Transverse colon (tissue), 4 donors: Measurements from ENCODE around the gene ACTR3.

Experiments
- POLR2A ChIP-seq: fragments of 450-650 bp; IDR thresholded peaks from one replicate; pipeline ENCODE4 v1.6.1; 2016; ENCODE audit warnings: antibody characterized with exemption, mild to moderate bottlenecking, moderate library complexity
- POLR2AphosphoS5 ChIP-seq, 3 donors: sonication (generic); formaldehyde crosslinking; IDR thresholded peaks; one replicate each; pipeline ENCODE4 v1.6.1; 2016; ENCODE audit warnings: antibody characterized with exemption in 3 of 3
- TF ChIP-seq, protein P1 (sequence below), 5 experiments: fragments of 200-600 bp in 3 of 5; fragments of 450-650 bp in 2 of 5; sonication (generic) in 3 of 5; IDR thresholded peaks; 1 replicate in 2 of 5; 2 replicates in 3 of 5; pipeline ENCODE4 v1.5.1; 2016 to 2017; ENCODE audit warnings: antibody characterized with exemption in 5 of 5, inconsistent platforms in 3 of 5, mild to moderate bottlenecking in 2 of 5, moderate library complexity in 1 of 5

DNA sequence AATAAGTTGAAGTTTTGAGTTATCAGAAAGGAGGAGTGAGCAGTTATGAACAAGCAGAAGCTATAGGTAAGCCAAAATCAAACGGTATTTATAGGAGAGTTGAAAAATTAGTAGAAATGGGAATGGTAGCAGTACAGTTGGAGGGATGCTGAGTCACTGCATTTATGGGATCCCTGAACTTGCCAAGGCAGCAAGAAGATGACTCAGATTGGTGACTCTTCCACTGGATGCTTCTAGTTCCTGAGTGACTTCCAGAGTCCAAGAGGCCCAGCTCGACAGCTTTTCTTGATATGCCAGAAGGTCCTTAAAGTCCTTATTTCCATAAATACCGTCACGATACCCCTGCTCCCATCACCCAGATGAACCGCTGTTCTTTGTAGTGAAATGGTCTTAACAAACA is 31.1 kb upstream of the ACTR3 start:
- TF ChIP-seq POLR2A, result no peak
- TF ChIP-seq, protein P1, sequence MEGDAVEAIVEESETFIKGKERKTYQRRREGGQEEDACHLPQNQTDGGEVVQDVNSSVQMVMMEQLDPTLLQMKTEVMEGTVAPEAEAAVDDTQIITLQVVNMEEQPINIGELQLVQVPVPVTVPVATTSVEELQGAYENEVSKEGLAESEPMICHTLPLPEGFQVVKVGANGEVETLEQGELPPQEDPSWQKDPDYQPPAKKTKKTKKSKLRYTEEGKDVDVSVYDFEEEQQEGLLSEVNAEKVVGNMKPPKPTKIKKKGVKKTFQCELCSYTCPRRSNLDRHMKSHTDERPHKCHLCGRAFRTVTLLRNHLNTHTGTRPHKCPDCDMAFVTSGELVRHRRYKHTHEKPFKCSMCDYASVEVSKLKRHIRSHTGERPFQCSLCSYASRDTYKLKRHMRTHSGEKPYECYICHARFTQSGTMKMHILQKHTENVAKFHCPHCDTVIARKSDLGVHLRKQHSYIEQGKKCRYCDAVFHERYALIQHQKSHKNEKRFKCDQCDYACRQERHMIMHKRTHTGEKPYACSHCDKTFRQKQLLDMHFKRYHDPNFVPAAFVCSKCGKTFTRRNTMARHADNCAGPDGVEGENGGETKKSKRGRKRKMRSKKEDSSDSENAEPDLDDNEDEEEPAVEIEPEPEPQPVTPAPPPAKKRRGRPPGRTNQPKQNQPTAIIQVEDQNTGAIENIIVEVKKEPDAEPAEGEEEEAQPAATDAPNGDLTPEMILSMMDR (IDR thresholded peaks at IDR 0.05), result no peak
- TF ChIP-seq POLR2AphosphoS5 (IDR thresholded peaks at IDR 0.05), result no peak
